Endometrium (tissue), 2 donors: ENCODE results near the gene TRIO.

Source experiments
- FAIRE-seq: peaks from 2 replicates; lab custom pipeline; 2012; peaks lifted over from hg19 to GRCh38; lab: Jason Lieb, UNC
- donor health status: control.
- donor health status: control.

Gene TRIO

DNA sequence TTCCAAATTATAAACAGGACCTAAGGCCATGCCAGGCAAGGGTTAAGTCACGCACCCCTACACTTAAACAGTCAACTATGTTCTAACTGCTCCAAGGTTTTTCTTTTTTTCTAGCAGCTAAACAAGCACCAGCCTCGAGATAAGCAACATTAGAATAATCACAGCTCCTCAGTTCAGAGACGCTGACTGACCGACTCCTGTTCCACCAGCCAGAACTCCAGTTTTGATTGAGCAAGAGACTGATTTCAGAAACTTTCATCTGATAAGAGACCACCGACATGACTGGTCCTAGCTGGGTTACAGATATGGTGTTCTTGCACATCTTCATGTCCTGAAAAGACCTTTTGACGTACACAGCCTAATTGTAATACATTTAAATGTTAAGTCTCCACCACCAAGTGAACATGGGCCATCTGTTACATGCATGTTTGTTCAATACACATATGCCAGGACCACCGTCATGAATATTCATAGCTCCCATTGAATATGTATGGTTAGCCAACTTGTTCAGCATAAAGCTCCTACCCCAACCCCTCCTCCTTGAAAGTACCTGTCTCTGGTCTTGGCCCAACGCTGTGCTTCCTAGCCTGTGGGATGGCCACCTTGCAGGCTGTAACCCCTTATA, 414.8 kb downstream of the TRIO start:
- FAIRE-seq = no peak
